Glutamatergic neuron (in vitro differentiated cells): ENCODE measurements around the gene AHCYL2. TPM values are rescaled to one million over a fixed set of nuclear protein-coding genes. Genes with fewer than 3 reads are reported as not detected.
A peak's percentile ranks its signal among the peaks of the same experiment; 100 is the strongest.

Experiments used
- DNase-seq: peaks from one replicate; pipeline ENCODE4 v3.0.0; 2022
- H3K27ac Mint-ChIP-seq: one replicate; pipeline ENCODE4 v1.8.0; 2020; ENCODE audit warnings: mild to moderate bottlenecking, mixed read lengths, inconsistent platforms; ENCODE audit not compliant: unreplicated experiment
- H3K27me3 Mint-ChIP-seq: one replicate; pipeline ENCODE4 v1.8.0; 2020; ENCODE audit warnings: mild to moderate bottlenecking, moderate library complexity, mixed read lengths, inconsistent platforms; ENCODE audit not compliant: unreplicated experiment
- H3K36me3 Mint-ChIP-seq: one replicate; pipeline ENCODE4 v1.8.0; 2020; ENCODE audit warnings: mild to moderate bottlenecking, mixed read lengths, inconsistent platforms; ENCODE audit not compliant: unreplicated experiment
- H3K4me1 Mint-ChIP-seq: one replicate; pipeline ENCODE4 v1.8.0; 2020; ENCODE audit warnings: mild to moderate bottlenecking, low read depth, mixed read lengths, inconsistent platforms; ENCODE audit not compliant: unreplicated experiment
- H3K4me3 Mint-ChIP-seq: one replicate; pipeline ENCODE4 v1.8.0; 2020; ENCODE audit warnings: mild to moderate bottlenecking, mixed read lengths, inconsistent platforms; ENCODE audit not compliant: unreplicated experiment
- H3K9me3 Mint-ChIP-seq: one replicate; pipeline ENCODE4 v1.8.0; 2020; ENCODE audit warnings: mild to moderate bottlenecking, moderate library complexity, mixed read lengths, inconsistent platforms; ENCODE audit not compliant: unreplicated experiment
- CTCF ChIP-seq: fragments of 200-600 bp; sonication (generic); IDR thresholded peaks from one replicate; pipeline ENCODE4 v1.5.0; 2021; ENCODE audit not compliant: partially characterized antibody, unreplicated experiment
- total RNA-seq: library from RNA; stranded (reverse); fragmentation: NEBNext Ultra II Directional; extraction: Animal tissue kit (Norgen Biotek cat#: 25700); gene quantifications from one replicate; pipeline ENCODE4 v1.2.1, GENCODE V29; 2021; ENCODE audit not compliant: unreplicated experiment

The AHCYL2 gene
- total RNA-seq, 1 donor from 2014 or later = 16.8 TPM

- Mint-ChIP-seq H3K27ac (no peak overlapping the region), H3K27me3 (peaks cover 4% of the 10 kb centered on the region), H3K36me3 (no peaks in the 10 kb centered on the region), H3K9me3 (peaks cover 9% of the 10 kb centered on the region), H3K4me3 (peak overlapping the region; percentile 85), H3K4me1 (peaks cover 11% of the 10 kb centered on the region)
- peak; percentile 67 for DNase-seq
- no peak for TF ChIP-seq CTCF
Measured at GRCh38 chr7:129225206-129225930, 538 bp downstream of the AHCYL2 start.

GRCh38 chr7:129225931-129226572, 1.2 kb downstream of the AHCYL2 start:
- Mint-ChIP-seq H3K27ac (no peak overlapping the region), H3K4me1 (peaks cover 11% of the 10 kb centered on the region), H3K9me3 (peaks cover 9% of the 10 kb centered on the region), H3K36me3 (no peaks in the 10 kb centered on the region), H3K4me3 (peak overlapping the region; percentile 85), H3K27me3 (peaks cover 4% of the 10 kb centered on the region)
- no peak for TF ChIP-seq CTCF
- DNase-seq = no peak

GRCh38 chr7:129227646-129228578, 3.1 kb downstream of the AHCYL2 start:
- DNase-seq = no peak
- H3K36me3 Mint-ChIP-seq = no peaks in the 10 kb centered on the region
- no peak overlapping the region for H3K4me3 Mint-ChIP-seq
- no peak for TF ChIP-seq CTCF
- H3K27me3 Mint-ChIP-seq = peaks cover 4% of the 10 kb centered on the region
- H3K9me3 Mint-ChIP-seq = peaks cover 6% of the 10 kb centered on the region
- peaks cover 7% of the 10 kb centered on the region for H3K4me1 Mint-ChIP-seq
- H3K27ac Mint-ChIP-seq = no peak overlapping the region

- TF ChIP-seq CTCF = no peak
- DNase-seq = no peak
- H3K4me1 Mint-ChIP-seq = peaks cover 7% of the 10 kb centered on the region
- H3K9me3 Mint-ChIP-seq = peaks cover 6% of the 10 kb centered on the region
- H3K4me3 Mint-ChIP-seq = no peak overlapping the region
- no peaks in the 10 kb centered on the region for H3K36me3 Mint-ChIP-seq
- H3K27me3 Mint-ChIP-seq = peaks cover 4% of the 10 kb centered on the region
- no peak overlapping the region for H3K27ac Mint-ChIP-seq
Measured at GRCh38 chr7:129228633-129229032, 3.8 kb downstream of the AHCYL2 start.
